NCI-H146 (cell line): ENCODE data around the gene SETBP1.

Source experiments
- DNase-seq: peaks from one replicate; lab custom pipeline; 2025; lab: John Stamatoyannopoulos, UW

Gene SETBP1

DNA sequence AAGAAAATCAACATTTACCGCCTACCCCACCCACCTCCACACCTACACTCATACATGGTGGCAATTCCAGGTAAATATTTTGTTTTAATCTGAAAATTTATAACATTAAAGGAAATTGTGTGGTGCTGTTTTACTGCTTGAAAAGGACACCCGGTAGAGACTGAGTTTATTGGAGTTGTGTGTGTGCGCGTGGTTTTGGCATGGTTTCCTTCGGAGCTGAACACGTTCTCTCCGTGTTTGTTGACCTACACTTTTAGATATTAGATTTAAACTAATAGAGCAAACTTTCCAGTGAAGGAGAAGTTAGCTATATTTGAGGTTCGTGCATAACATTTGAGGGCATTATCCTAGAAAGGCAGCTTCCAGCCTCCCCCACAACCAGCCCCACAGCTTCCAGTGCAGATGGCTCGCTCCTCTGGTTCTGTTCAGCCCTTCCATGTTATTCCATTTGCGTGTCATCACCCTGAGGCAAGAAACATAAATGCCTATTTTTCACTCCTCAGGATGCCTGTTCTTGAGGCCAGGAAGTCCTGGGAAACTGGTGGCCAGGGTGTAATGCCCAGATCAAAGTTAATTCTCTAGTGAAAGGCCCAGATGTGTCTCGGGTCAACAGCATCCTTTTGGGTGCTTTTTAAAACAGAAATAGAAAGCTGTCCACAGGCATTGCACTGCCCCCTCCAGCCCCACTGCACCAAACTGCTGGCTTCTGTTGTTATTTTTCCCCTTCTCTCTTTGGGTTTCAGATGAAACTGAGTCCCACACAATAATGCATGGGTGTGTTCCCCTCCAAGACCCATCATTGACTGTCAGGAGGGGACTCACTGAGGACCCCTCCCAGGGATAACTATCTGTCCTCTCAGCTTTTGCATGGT, 190.2 kb downstream of the SETBP1 start:
- DNase-seq, result no peak

DNA sequence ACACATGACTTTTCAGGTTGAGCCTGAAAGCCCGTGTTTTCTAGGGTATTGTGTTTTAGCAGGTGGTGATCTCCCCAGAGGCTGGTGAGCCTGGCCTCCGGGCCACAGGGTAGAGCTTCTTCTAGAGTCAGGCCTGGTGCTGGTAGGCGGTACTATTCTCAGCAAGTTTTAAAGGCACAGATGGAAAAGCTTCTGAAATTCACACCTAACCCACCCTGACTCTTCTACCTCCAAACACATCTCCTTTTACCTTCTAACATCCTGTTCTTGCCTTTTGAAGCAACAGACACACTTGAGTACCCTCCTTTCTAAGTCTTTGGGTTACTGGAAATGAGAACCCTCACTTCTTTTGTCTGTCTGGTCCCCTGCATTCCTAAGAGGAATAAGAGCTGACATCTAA, 191.1 kb downstream of the SETBP1 start:
- DNase-seq, result no peak

DNA sequence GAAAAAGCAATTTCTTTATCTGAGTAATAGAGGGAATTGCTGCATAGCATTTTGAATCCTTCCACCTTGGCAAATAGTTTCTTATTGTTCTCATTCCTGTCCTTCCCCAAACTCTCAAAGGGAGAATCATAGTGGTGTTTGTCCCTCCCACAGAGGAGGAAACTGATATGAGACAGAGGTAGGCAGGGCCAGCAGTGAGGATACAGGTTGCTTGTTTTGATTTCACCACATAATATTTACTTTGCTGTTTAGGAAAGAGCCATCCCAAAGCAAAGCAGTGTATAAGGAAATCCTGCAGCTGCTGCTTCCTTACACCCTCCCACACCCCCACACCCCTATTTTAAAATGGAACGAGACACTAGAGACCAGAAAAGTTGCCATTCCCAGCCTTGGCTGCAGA, 195.3 kb downstream of the SETBP1 start:
- DNase-seq, result no peak

DNA sequence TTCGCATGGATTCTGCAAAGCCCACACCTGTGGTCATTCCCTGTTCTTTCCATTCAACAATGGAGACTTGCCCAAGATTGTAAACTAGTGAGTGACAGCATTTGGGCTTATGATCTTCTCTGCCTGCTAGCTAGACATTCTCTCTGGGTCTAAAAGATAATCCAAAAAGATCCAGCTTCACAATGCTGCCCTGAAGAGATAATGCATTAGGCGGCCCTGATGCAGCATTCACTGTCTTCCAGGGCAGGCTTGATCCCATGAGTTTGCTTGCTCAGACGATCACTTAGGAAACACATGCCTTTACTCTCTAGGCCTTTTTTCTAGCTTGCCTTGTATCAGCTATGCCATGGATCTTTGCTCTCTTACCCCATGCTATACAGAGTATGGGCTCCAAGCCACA, 196.1 kb downstream of the SETBP1 start:
- DNase-seq, result no peak

DNA sequence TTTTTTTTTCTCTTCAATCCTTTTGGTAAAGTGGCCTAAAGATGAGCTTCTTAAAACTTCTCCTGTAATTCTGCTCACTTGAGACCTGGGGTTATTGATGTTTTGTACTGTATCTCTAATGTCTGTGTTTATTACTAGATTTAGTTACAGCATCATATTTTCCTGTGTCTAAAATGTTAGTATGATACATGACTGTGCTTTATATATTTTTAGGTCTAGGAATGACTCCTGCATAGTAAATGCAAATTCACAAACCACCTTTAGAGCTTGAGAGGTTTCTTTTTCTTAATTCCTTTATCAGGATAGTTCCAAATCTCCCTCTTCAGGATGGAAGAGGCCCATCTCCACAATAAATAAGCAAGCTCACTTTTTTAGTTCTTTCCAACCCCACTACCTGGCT, 197.6 kb downstream of the SETBP1 start:
- DNase-seq, result no peak

DNA sequence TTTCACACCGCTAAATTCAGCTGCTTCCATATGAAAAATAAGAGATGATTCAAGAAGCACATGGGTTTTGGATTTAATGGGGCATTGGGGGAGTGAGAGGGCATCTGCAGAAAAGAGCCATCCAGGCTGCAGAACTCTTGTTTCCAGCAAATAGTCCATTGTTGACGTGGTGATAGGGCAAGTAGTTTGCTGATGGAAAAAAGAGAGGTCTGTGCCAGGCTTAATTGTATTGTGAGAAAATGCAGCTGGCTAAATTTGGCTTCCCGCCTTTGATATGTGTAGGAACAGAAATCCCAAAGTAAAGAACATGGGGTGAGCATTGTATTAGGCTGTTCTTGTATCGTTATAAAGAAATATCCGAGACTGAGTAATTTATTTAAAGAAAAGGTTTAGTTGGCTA, 199.5 kb downstream of the SETBP1 start:
- no peak for DNase-seq

DNA sequence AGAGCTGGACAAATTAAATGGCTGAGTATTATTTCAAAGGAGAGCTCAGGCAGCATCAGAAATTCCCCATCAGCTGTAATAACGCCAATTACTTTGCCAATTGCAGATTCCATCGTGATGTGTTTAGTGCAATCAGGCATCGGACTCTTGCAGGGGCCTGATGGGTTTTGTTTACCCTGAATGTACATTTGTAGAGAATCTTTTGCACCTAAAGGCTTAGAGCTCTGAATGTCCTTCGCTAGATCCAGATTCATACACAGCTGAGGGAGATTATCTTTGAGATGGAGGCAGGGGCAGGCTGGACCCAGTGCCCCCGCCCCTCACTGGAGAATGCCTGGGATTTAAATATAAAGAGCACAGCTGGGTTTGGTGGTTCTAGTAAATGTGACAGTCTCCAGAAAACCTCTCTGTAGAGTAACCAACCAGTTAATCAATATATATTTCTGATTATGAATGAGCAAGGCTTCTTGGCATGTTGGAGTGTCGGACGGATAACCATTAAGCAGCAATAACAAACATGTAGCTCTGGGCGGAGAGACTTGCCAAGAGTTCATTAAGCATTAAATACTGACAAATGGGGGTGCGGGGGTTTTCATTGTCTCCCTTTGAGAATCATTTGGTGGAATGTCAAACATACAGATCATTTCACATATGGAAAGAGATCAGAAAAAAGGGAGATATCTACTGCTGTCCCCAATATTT, 200.9 kb downstream of the SETBP1 start:
- no peak for DNase-seq

DNA sequence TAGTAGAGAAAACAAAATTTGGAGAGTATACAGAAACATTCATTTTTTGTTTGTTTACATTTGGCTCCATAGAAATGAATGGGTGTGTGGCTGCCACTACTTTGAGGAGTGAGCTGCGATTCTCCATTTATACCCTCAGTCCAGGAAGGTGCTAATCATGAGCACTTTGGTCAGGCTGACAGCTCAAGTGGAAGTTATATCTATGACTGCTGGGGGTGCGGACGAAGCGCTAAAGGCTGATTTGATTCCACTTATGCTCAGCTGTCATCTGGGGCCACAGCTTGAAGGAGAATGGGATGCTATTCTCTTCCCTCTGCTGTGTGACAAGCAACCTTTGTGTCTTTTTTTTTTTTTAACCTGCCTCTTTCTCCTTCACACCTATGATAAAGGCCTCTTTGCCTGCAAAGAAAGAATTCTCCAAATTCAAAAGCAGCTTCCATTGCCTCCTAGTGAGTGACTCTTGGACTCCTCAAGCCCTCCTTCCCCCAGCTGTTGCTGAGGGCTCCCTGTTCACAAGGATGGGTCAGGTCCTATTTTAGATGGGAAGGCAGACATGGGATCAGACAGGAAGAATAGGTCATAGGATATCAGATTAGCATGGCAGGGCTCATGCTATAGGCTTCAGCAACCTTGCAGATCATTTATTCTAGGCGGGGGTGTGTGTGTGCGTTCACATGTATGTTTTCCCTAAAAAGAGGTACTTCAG, 201.6 kb downstream of the SETBP1 start:
- no peak for DNase-seq

DNA sequence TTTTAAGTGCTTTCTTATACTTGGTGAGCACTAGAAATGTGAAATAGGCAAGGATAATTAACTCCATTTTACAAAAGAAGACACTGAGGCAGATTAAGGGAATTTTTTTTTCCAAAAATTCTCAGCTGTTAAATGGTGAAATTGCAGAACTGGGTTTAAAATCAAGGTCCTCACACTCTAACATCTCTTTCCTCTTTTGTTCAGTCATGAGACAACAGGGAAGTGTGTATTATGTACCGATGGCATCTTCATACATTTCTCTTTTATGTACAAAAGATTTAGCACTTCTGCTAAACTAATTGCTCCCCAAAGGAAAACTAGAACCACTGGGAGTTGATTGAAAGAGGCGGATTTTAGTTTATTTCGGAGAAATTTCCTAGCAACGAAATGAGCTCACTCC, 203.0 kb downstream of the SETBP1 start:
- DNase-seq, result no peak

DNA sequence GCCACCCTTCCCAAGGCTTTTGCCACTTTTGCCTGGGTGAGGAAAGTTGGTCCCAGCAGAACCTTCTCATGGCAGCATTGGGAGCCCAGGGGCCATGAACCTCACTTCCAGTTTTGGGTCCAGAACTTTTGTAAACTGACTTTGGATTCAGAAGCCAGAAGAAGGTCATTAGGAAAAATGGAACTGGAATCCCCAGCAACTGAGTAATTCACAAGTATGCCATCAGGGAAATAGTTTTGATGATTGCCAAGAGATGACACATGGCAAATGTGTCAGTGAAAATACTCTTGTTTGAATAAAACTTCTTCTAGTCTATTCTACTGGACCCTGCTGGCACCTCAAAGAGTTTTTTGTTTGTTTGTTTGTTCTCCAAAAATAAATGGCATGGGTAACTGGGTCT, 203.7 kb downstream of the SETBP1 start:
- DNase-seq, result no peak

DNA sequence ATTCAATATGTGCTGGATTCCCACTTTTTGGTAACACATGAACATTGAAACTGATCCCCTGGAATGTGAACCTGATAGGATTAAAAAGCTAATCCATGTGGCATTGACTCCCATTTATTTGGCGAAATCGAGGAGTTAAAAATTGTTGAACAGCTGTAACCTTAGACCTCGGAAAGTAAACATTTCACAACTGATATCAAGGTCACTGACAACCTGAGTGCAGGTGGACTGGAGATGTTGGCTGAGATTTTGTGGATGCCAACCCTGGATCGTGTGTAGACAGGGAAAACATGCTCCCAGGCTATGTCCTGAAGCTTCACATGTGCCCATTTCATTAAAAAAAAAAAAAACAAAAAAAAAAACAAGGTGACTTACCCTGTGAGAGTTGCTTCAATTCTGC, 204.8 kb downstream of the SETBP1 start:
- DNase-seq, result no peak

DNA sequence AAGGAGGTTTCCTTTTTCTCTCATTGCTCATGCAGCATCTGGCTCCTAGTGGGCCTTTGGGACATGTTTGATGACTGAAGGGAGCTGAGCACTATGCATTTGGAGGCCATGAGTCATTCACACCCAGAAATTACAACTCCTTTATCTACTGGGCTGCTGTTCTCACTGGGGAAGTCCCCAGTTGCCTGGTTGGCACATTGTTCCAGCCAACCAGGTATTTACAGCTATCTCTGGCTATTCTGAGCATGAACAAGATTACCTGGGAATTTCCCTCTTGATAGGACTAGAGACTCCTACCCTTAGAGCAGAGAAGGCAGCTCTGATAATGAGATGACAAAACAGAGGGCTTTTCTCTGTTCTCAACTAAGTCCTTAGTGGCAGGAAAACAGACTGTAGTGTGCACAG, 206.5 kb downstream of the SETBP1 start:
- no peak for DNase-seq

DNA sequence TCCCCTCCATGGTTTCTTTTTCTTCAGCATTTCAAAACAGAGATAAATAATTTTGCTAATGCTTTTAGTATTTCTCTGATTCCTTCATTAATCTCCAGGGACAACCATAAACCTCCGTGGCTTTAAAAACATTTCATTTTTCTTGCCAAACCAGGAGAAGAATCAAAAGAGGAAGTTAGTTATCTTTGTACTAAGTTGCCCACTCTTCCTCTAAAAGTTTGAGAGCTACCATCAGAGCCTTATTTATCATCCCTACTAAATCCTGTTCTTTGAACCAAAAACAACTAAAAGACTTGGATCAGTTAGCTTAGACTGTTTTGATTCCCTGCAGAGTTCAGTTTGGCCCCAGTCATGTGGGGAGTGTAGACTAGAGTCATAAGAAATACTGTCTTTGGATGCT, 208.4 kb downstream of the SETBP1 start:
- no peak for DNase-seq

DNA sequence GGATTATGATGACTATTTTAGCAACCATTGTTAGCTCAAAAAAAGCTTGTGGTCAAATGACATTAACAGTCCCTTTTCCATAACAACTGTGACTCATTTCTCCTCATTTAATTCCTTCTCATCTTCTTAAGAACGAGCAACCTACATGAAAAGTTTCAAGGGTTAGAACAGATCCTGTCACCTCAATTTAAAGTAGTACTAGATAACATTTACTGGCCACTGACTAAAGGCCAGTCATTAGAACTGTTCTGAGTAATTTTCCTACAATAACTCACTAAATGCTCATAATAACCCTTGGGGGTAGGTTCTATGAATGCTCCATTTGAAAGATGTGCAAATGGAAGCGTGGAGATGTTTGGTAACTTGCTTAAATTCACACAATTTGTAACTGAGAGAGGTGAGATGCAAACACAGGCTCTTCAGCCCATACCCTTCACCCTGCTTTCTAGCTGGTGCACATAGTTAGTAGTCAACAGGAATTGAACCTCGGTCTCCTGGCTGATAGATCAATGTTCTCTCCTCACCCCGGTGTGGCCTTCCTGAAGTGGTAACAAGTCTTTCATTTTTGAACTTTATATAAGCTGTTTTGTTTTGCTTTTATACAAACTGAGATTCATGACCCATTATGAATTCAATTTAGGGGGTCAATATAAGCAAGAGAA, 212.5 kb downstream of the SETBP1 start:
- DNase-seq, result no peak

DNA sequence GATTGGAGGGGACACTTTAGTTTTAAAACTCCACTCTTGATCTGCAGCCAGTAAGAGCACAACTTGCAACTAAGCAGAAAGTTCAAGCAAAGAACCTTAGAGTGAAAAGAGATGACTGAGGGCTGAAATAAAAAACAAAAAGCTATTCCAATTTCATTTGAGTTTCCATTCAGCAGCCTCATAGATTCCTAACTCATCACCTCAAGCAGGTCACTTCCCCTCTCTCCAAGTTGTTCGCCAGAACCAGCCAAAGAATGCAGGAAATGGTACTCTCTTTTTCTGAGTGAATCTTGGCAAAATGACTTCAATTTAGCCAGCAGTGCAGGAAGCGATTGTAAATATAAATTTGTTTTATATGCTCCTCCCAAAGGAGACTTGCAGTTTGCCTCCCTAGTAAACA, 213.3 kb downstream of the SETBP1 start:
- no peak for DNase-seq

DNA sequence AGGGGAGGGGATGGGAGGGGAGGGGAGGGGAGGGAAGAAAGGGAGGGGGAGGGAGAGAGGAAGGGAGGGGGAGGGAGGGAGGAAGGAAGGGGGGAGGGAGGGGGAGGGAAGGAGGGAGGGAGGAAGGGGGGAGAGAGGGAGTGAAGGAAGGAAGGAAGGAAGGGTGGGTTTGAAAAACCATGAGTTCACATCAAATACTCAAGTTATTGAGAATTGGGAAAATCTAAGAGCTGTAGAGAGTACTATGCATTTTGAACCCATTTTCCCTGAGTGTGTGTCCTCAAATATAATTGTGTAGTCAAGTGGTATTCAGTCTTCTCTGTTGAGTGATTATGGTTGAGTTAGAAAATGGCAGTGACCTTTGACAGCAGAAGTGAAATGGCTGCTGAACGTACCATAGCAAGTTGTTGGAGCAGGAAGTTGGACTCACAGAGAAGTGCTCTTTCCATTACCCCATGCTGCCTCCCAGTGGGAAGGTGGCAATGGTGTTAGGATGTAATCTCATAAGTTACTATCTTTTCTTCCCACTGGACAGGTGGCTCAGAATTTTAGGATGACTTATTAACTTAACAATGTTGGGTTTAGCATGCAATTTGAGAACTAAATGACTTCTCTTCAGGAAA, 214.6 kb downstream of the SETBP1 start:
- DNase-seq, result peak; percentile 84

DNA sequence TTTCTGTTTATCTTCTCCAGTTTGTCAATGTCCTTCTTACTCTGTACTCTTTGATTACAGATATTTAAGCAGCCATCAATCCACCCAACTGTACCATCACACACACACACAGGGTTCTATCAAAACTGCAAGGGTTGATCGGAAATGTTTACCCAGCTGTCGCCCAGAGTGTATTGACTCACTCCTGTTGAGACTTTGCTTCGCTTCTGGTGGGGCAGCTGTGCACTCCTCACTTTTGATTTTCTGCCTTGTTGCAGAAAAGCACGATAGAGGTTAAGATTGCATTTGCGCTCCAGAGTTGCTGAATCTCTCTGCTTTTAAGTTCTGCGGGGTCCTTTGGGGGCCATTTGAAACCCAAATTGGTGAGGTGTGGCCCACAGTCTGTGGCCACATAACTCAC, 216.2 kb downstream of the SETBP1 start:
- peak; percentile 98 for DNase-seq

DNA sequence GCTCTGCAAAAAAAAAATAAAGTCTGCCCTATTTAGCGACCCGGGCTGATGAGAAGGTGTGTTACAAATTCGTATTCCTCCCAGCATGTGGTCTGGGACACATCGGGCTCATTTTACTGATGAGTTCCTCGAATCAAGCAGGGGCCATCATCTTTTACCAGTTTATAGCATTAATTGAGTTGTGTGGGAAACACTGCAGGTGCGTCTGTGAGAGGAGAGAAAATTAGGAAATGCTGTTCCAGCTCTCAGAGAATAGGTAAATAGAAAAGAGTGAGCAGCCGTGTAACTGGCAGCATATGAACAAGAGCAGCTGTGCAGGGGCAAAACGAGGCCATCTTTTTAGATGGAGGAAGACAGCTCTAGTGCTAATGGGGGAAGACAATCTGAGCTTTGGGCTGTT, 216.7 kb downstream of the SETBP1 start:
- DNase-seq, result peak; percentile 93

DNA sequence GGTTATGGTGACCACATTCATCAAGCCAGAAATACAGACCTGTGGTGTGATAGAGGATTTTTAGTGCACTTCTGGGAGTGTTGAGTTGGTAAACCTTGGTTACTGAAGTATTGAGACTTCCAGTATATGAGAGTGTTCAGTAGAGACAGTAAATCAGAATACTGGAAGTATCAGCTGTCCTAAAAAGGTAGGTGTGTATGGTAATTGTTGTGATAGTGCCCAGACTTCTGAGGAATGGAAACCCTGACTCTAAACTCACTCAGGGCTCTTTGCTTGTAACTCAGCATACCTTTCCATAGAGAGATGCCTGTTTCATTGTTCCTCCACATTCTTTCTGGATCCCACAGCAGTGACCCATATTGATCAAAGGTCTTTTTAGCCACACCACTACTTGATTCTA, 217.1 kb downstream of the SETBP1 start:
- peak; percentile 53 for DNase-seq

DNA sequence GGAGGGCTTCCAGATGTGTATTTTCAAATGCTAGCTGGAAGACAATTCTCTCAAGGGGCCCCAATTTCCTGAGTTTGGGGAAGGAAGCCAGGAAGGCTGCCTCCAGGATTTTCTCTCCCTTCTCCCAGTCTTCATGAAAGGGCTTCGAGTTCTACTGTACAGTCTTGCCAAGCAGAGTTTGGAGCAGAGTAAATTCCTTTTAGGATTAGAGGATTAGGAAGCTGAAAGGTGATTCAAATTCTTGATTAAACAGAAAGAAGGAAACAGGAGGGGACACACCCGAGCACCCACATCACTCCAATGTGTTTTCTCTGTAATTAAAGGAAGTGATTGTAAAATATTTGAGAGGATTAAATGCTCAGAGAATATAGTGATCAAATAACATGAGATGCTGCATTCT, 217.8 kb downstream of the SETBP1 start:
- DNase-seq, result no peak

DNA sequence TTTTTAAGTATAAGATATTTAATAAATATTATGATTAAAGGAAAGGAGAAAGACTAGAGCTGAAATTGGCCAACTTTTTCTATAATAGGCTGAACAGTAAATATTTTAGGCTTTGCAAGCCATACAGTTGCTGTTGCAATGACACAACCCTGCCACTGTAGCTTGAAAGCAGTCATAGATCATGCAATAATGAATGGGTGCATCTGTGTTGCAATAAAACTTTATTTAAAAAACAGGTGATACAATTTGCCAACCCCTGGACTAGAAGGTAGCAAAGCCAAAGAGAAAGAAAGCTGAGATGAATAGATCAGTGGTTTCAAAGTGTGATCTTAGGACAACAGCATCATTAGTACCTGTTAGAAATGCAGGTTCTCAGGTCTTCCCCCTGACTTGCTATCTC, 219.1 kb downstream of the SETBP1 start:
- DNase-seq, result no peak

DNA sequence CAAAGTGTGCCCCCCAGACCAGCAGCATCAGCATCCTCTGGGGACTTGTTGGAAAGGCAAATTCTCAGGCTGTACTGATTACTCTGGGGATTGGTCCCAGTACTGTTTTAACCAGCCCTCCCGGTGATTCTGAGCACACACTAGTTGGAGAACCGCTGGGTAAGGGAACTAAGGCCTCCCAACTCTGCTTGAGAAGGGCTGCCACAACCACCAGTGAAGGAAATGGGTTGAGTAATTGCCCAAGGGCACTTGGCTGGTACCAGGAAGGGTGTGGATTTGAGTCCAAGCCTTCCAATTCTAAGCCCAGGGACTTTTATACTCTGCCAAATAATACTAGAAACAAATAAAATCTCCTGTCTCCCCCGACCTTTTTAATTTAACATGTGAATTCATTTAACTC, 219.9 kb downstream of the SETBP1 start:
- no peak for DNase-seq
